GM19395 (cell line): Measurements from ENCODE around the gene C1QTNF6.

ENCODE experiments used
- ATAC-seq: cut with Tn5 transposase; IDR thresholded peaks from one replicate; pipeline ENCODE4 v1.9.1; 2021; ENCODE audit warnings: mild to moderate bottlenecking, moderate library complexity; ENCODE audit not compliant: unreplicated experiment

Gene C1QTNF6

DNA sequence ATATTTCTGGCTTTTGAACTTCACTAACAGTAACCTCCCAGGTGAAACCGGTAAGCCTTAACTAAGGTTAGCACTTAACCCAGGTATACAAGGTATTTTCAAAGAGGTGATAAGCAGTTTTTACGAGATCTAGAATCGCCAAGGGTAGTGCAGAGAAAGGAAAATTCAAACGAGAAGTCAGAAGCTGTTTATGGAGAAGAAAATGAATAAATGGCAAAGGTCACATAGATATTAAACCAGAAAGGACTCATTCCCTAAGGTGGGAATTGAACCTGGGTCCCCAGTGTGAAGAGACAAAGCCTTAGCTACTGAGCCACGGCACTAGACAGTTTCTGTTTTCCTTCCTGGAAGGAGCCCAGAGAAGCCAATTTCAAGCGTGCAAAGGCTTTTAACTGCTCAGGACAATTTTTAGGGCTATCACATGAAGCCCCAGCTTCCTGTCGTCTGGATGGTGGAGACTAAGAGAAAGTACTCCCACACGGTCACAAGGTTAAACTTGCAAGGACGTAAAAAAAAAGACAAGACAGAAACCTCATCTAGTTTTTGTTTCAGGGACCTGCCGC lies 5.7 kb upstream of the C1QTNF6 start:
- no peak for ATAC-seq

DNA sequence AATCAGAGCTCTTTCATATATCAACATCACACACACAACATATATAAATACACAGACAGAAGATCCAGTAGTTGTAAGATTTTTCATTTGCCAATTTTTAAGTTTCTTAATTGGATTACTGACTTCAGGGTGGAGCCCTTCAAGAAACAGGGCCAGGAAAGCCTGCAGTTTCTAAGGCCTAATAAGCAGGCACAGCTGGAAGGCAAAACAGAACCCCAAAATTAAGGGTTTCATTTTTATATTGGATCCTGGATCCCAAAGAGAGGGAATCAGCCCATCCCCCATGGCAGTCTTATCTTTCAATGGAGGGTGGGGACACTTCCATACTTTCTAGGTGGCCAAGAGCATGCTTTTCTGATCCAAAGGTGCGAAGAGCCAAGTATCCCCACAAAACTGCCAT lies 4.7 kb upstream of the C1QTNF6 start:
- no peak for ATAC-seq

DNA sequence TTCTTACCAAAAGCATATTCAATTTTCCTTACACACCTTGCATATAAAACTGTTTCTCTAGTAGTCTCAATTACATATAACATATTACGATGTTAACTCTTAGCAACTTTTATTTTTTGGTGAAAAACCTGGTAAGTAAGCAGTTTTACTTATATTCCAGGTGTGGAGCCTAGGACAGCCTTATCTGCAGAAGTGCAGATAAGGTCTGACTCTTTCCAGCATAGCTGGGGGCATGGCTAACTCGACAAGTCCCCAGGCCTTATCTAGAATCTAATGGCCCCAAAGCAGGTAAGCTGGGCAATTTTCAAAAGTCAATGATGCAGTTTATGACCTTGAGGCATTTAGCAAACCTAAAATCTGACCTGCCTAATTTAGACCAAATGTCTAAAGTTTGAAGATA lies 4.2 kb upstream of the C1QTNF6 start:
- ATAC-seq: no peak

DNA sequence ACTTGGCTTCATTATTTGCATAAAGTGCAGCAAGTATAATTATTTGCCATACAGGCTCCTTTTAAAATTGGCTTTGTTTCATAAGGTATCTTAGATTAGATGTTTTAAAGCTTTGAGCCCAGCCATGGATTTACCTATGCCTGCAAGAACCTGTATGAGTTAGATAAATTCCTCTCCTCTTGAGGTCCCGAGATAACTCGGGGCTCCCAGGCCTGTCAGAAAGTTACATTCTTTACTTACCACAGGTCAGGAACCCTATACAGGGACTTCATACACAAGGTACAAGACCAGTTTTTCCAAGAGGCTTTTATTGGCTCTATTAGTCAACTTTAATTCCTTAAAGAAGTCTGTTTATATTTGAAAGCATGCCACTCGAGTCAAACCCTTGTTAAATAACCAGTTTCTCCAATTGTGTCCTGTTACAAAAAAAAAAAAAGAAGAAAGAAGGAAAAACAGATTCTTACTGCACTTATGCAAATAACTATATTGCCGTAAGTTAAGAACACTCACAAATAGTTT lies 2.3 kb upstream of the C1QTNF6 start:
- ATAC-seq: no peak

DNA sequence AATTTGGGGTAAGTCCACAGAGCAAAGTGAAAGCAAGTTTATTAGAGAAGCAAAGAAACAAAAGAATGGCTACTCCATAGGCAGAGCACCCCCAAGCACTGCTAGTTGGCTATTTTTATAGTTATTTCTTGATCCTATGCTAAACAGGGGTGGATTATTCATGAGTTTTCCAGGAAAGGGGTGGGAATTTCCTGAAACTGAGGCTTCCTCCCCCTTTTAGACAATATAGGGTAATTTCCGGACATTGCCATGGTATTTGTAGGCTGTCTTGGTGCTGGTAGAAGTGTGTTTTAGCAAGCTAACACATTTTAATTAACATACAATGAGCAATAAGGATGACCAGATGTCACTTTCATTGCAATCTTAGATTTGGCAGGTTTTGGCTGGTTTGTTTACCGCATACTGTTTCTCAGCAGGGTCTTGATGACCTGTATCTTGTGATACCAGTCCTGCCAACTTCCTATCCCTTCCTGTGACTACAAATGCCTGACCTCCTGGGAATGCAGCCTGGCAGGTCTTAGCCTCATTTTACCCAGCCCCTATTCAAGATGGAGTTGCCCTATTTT lies 937 bp upstream of the C1QTNF6 start:
- no peak for ATAC-seq

DNA sequence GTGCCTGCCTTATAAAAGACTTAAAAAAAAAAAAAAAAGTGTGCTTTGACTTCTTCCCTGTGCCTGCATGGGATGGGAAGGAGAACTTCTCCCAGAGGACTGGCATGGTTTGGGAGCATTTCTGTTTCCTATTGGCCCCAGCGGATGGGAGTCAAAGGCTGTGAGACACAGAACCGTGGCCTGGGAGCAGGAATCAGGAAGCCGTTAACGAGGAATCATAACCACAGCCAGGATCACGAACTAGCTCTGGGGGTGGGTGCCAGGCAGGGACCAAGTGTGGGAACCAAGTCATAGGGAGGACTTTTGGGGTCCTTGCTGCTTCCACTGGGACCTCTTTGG lies 526 bp downstream of the C1QTNF6 start:
- no peak for ATAC-seq

DNA sequence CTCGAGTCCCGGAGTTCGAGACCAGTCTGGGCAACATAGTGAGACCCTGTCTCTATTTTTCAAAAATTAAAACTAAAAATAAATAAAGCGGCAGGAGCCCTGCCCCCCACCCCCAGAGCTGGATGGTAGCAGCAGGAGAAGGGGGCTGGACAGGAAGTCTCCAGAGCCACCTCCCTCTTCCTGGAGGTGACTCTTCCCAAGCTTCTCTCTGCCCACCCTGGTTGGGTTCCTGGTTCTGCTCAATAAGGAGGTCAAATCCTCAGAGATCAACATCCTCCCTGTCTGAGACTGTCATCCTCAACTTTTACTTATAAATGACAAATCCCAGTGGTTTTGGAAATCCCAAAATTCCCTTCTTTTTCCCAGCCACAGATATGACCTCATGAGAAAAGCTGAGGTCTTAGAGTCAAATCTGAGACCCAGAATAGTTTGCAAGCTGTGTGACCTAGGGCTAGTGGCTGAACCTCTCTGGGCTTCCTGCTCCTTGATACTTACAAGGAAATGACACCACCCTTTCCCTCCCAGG lies 987 bp downstream of the C1QTNF6 start:
- ATAC-seq: no peak

DNA sequence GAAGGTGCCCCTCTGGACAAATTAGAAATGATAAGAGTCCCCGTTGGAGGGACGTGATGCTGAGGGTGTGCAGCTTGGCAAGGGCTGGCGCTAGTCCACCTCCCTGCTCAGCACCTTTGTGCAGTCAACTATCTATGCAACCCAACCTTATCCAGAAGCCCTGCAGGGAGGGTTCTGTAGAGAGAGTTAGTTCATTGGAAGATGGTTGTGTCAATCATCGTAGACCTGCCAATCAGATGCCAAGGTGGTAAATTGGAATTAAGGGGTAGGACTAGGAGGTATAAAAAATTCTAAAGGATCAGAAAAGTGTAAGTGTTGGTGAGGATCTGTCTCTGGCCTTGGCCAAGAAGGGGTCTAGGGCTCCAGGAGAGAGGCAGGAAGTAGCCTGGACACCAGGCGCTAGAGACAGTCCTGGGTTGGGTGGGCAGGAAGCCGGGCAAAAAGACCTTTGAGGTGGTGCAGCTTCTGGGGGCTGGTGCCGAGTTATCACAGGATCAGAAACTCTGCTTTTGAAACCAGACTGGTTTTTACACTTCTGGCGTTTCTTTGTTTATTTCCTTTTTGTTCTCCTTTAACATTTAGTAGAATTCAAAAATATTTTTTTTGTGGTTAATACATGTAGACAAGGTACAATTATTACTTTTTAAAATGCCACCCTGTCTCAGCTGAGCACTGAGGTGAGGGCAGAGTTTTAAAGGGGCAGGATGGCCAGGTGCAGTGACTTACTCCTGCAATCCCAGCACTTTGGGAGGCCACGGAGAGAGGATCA lies 1.6 kb downstream of the C1QTNF6 start:
- ATAC-seq: no peak

DNA sequence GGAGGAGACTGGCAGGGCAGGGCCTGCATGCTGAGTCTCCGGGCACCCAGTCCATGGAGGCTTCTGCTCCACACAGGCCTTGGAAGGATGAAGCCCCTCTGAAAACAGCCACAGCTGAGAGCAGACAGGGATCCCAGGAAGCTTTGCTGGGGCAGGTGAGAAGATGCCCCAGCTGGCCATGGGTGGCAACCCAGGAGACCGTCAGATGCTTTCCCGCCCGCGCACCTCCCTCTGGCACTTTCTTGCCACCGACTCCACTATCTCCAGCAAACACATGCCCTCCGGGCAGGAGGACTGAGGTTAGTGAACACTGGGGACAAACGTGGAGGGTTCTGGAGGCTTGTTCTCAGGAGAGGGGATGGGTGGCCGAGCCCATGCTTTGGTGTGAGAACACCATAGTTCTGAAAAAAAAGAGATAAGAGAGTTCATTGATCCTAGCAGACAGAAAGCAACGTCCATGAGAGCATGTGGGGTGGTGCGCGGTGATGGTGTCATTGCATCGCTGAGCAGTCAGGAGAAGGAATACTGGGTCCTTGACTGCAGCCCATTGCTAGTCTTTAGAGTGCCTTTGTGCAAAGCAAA lies 2.3 kb downstream of the C1QTNF6 start:
- ATAC-seq: no peak

DNA sequence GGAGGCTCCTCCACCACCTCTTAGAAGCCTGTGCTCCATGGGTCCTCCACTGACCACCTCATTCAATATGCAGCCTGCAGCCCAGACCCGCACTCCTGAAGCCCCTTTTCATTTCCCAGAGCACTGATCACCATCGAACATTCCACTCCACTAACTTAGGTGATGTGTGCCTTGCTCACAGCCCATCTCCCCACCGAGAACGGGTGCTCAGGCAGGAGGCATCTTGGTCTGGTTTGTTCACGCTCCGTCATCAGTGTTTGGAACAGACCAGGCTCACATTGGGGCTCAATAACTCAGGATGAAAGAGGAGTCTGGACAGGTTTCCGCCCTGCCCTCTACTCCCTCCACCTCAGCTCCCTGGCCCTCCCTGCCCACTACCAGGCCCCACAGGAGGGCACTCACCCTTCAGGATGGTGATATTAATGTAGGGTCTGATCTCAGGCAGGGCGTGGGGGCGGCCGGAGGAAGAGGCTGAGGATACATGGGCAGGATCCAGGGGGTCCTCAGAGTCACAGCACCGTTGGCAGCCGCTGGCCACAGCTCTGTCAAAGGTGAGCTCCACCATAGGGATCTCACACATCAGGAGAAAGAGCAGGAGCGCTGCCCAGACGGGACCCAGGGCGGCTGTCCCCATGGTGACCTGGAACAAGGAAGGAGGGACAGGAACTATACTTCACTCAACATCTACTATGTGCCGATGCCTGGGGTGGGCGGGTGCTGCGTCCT lies 3.1 kb downstream of the C1QTNF6 start:
- ATAC-seq: no peak

DNA sequence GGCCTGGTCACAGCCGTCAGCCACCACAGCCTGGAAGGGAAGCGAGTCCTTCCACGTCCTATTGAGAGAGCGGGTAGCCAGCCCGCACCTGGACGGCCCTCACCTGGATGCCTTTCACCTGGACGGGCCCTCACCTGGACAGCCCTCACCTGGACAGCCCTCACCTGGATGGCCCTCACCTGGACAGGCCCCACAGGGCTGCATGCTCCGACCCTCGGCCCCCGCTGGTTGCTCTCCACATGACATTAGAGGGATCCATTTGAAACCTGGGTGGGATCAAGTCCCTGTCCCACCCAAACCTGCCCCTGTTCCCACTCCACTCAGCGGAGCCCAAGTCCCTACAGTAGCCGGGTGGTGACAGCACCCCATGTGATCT lies 3.7 kb downstream of the C1QTNF6 start:
- no peak for ATAC-seq

DNA sequence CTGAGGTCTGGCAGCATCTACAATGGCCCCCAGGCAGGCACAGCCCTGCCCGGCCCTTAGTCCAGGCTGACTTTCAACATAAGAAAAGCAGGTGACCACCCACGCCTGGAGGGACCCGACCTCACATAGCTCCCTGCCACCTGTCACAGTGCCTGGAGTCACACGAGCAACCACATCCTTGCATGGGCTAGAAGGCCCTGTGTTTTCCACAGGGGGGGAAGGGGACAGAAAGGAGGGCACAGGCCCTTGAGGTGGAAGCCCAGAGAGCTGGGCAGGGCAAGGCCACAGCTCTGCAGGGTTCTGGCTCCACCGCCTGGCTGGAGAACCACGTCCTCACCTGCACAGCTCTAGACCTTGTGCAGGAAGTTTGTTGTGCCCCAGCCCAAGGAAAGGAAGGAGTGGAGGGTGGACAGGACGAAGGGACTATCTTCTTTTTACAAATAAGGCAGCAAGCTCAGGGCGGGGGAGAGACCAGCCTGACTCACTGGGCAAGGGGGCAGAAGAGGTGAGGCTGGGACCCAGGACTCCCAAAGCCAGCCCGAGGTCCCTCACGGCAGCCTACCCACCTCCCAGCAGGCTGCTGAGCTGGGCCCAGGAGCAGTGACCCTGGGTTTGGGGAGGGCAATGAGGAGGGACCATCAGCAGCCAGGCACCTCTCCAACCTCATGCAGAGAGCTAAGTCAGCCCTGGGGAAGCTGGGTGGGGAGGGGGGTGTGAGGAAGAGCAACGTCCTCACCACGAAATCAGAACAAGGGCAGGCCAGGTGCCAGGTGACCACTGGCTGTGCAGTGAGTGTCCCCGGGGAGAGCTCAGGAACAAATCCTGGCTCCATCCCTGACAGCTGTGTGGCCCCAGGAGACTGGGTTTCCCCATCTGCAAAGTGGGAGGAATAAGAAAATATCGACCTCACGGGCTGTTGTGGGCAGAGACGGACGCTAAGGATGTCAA lies 4.3 kb downstream of the C1QTNF6 start:
- ATAC-seq: no peak

DNA sequence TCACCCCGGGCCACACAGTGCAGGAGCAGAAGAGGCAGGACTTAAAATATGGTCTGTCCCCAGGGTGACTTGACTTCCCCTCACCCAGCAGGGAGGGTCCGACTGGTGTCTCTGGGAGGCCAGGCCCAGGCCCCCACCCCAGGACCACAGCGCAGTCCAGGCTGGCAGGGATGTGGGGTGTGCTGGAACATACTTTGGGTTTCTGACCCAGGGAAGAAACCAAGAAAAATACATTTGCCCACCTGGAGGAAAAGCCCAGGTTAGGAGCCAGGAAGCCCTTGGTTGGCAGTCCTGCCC lies 5.2 kb downstream of the C1QTNF6 start:
- no peak for ATAC-seq

DNA sequence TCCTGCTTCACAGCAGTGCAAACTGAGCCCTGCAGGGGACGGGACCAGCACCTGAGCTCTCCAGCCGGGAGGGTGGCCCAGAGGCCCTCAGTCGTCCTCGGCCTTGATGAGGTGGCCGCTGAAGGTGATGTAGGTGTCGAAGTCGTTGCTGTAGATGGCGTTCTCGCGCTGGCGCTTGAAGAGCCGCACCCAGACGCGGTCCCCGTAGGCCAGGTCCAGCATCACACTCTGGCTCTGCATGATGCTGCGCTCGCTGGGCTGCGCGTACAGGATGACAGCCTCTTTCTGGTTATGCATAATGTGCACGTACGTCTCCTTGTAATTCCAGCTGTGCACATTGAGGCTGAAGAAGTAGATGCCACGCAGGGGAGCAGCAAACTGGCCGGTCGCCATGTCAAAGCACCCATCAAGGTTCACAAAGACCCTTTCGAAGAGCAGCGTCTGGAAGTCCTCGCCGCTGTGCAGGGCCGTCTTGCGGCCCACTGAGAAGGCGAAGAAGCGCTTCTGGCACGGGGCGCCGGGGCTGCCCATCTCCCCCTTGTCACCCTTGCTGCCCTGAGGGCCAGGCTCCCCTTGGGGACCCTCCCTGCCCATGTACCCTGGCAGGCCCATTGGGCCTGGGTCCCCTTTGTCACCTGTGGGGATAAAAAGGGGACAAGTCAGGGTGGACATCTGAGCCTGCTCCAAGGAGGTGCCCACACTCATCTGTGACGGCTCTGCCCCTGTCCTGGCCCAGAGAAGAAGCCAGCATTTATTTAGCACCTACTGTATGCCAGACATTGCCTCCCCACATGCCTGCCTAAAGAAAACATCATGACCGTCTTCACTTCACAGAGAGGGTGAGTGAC lies 5.7 kb downstream of the C1QTNF6 start:
- no peak for ATAC-seq

DNA sequence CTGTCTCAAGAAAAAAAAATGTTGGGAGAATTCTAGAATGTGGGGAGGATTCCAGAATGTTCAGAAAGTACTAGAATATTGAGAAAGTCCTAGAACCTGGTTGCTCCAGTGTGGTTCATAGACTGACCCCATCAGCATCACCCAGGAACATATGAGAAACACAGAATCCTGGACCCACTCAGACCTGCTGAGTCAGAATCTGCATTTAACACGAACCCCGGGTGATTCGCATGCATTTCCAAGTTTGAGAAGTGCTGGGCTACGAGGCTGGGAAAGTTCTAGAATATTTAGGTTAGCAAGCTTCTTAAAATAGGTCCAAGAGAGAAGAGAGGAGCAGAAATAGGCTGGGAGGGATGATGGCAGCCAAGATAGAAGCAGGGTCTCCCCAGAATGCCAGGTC lies 6.4 kb downstream of the C1QTNF6 start:
- ATAC-seq: no peak

DNA sequence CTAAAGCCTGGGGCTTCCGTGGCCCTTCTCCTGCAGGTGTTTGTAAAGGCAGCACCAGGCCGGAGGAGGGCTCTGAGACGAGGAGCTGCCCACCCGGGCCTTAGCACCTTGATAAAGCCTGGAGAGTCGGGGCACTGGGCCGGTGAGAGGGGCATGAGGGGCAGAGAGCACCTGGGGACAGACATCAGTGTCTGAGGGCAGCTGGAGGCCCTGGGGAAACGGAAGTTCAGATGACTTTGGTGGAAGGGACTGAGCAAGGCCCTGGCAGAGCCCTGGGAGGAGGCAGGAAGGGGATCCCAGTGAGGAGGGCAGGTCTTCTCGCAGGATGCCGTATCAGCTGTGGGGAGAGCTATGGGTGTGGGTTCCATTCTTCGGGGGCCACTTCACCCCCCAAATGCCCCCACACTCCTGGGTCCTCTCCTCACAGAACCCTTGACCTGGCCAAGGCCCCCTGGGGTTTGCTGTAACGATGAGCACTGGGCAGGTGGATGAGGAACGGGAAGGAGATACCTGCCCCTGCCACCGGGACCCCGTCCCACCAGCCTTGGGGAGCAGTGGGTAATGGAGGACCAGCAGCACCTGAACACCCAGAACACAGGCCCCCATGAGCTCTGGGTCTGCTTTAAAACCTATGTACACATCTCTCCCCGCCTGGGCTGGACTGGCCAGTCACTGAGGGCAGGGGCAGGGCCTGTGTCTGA lies 7.4 kb downstream of the C1QTNF6 start:
- ATAC-seq: no peak

DNA sequence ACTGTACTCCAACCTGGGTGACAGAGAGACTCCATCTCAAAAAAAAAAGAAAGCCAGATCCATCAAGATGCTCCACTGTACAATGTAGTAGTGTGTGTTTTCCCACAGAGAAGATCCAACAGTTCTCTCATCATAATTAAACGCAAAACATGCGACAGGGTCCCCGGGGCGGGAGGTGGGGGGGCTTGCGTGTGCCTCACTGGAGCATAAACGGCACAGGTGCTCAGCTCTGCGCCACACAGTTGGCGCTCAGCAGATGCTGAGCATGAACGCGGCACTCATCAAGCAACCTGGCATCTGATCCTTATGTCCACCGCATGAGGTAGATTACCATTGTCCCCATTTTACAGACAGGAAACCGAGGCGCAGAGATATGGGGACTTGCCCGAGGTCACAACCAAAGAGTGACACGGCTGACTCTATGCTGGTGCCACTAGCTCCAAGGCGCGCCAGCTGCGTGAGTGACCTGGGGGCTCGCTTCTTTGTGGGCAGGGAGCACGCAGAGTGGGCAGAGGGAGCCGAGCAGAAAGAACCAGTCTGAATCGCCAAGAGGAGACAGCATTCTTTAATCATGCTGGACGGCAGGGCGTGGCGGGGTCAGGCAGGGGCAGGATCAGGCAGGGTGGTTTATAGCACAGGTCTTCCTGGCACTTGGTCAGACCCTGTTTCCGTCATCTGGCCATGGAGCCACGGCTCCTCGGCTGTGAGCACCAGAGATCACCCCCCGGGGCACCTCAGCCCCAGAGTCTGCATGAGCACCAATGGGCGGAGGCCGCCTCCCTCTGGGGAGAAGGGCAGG lies 8.2 kb downstream of the C1QTNF6 start:
- ATAC-seq: no peak

DNA sequence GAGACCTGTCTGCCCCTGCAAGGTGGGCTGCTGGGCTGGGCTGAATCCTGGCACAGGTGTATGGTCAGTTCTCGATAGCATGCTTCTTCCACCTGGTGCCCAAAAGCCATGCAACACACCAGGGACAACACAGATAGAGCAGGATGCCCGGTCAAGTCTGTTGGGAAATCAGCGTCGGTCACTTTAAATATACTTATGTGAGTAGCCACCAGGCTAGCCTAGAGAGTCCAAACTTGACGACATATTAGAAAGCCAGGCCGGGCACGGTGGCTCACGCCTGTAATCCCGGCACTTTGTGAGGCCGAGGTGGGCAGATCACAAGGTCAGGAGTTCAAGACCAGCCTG lies 8.9 kb downstream of the C1QTNF6 start:
- ATAC-seq: no peak
